Hair follicle dermal papilla cell (primary cell): ENCODE results near the gene SNX17. TPM values are rescaled to one million over a fixed set of nuclear protein-coding genes. Genes with fewer than 3 reads are reported as not detected.

Source experiments
- total RNA-seq: library from RNA; depleted of rRNA; stranded (reverse); fragments of >200 nt; gene quantifications from 2 replicates; pipeline ENCODE4 v1.2.3, GENCODE V29; 2012

Gene SNX17
- total RNA-seq, result 161 and 169 TPM in 2 replicates

GRCh38 chr2:27370026-27370815, at the start of gene SNX17, which contains the start of gene EIF2B4:
Gene SNX17, plus strand, starts transcription at chr2:27370616. Its CDS starts 128 bp downstream, at chr2:27370744.
Gene EIF2B4, minus strand, starts transcription at chr2:27370338. Its CDS starts 24 bp downstream, at chr2:27370314.

GRCh38 chr2:27322766-27323595, 47.4 kb upstream of the SNX17 start, which contains the start of gene MPV17:
Gene MPV17, minus strand, starts transcription at chr2:27323097. Its CDS starts 580 bp downstream, at chr2:27322517.

GRCh38 chr2:27356382-27357181, 13.8 kb upstream of the SNX17 start, which contains the start of gene GTF3C2:
Gene GTF3C2, minus strand, starts transcription at chr2:27356764. Its CDS starts 13,210 bp downstream, at chr2:27343554.

GRCh38 chr2:27380626-27381545, 10.5 kb downstream of the SNX17 start, which contains the start of gene ZNF513:
Gene ZNF513, minus strand, starts transcription at chr2:27380734. Its CDS starts 208 bp downstream, at chr2:27380526.

GRCh38 chr2:27409321-27410073, 39.1 kb downstream of the SNX17 start, which contains the start of gene PPM1G:
Gene PPM1G, minus strand, starts transcription at chr2:27409591. Its CDS starts 169 bp downstream, at chr2:27409422.

Other genes with a start within 250 kb of the SNX17 start
- 0.24 TPM in 1 of 2 replicates, not detected in the other for gene ABHD1, start 246.8 kb upstream of the SNX17 start, total RNA-seq
- gene PREB, start 236.0 kb upstream of the SNX17 start, total RNA-seq, result 43.2 and 45.2 TPM in 2 replicates
- gene PRR30, start 231.2 kb upstream of the SNX17 start, total RNA-seq, result not detected in 2 replicates
- not detected in 2 replicates for gene TCF23, start 221.6 kb upstream of the SNX17 start, total RNA-seq
- gene ATRAID, start 158.6 kb upstream of the SNX17 start, total RNA-seq, result 153 TPM in 2 replicates
- 17.0 and 19.8 TPM in 2 replicates for gene SLC5A6, start 158.3 kb upstream of the SNX17 start, total RNA-seq
- 33.2 and 44.8 TPM in 2 replicates for gene CAD, start 153.2 kb upstream of the SNX17 start, total RNA-seq
- not detected in 2 replicates for gene SLC30A3, start 107.6 kb upstream of the SNX17 start, total RNA-seq
- not detected in 2 replicates for gene DNAJC5G, start 95.2 kb upstream of the SNX17 start, total RNA-seq
- not detected in 2 replicates for gene TRIM54, start 88.2 kb upstream of the SNX17 start, total RNA-seq
- gene UCN, start 62.2 kb upstream of the SNX17 start, total RNA-seq, result 0.81 and 0.85 TPM in 2 replicates
- 75.6 and 80.8 TPM in 2 replicates for gene MPV17, start 47.5 kb upstream of the SNX17 start, total RNA-seq
- 29.7 and 32.4 TPM in 2 replicates for gene GTF3C2, start 13.9 kb upstream of the SNX17 start, total RNA-seq
- 27.8 and 29.9 TPM in 2 replicates for gene EIF2B4, start 278 bp upstream of the SNX17 start, total RNA-seq
- 11.8 and 14.1 TPM in 2 replicates for gene ZNF513, start 10.1 kb downstream of the SNX17 start, total RNA-seq
- 47.4 and 47.6 TPM in 2 replicates for gene PPM1G, start 39.0 kb downstream of the SNX17 start, total RNA-seq
- 119 and 130 TPM in 2 replicates for gene NRBP1, start 58.0 kb downstream of the SNX17 start, total RNA-seq
- 0.32 TPM in 1 of 2 replicates, not detected in the other for gene KRTCAP3, start 71.8 kb downstream of the SNX17 start, total RNA-seq
- 21.6 and 32.0 TPM in 2 replicates for gene IFT172, start 119.1 kb downstream of the SNX17 start, total RNA-seq
- gene FNDC4, start 124.6 kb downstream of the SNX17 start, total RNA-seq, result 13.1 and 17.1 TPM in 2 replicates
- gene GCKR, start 126.2 kb downstream of the SNX17 start, total RNA-seq, result 0.32 and 0.36 TPM in 2 replicates
- 34.4 and 38.7 TPM in 2 replicates for gene ZNF512, start 212.4 kb downstream of the SNX17 start, total RNA-seq